GM13976 (cell line): ENCODE results near the gene MESD.

Source experiments
- DNase-seq: peaks from one replicate; pipeline ENCODE4 v3.0.0; 2012; ENCODE audit warnings: low spot score
- CTCF ChIP-seq: IDR thresholded peaks from 2 replicates; pipeline ENCODE4 v1.5.1; 2012; ENCODE audit warnings: borderline replicate concordance, mild to moderate bottlenecking; ENCODE audit not compliant: insufficient read depth; ENCODE audit errors: extremely low read depth, missing control alignments, control extremely low read depth
- in situ Hi-C: fragments of 300-500 bp; cut with MboI; formaldehyde crosslinking; loops from one replicate; pipeline ENCODE4 v1.12.0; 2022; ENCODE audit warnings: low sequenced_read_pairs, mixed read lengths, inconsistent platforms; ENCODE audit not compliant: unreplicated experiment

Gene MESD

GRCh38 chr15:80989518-80990478, at the start of gene MESD:
TSS of gene MESD (minus strand) at chr15:80989819. CDS start at chr15:80989791, 28 bp downstream.
- TF ChIP-seq CTCF, result no peak
- DNase-seq, result peak; percentile 99
- in situ Hi-C loops, result loop anchor here (25.0 kb wide), 1 partner anchor 273 kb away; no protein-coding TSS in a partner anchor

- in situ Hi-C loops, result no loop called here
- DNase-seq, result no peak
- TF ChIP-seq CTCF, result no peak
These were observed 49.5 kb upstream of the MESD start for GRCh38 chr15:81038975-81039607.

- in situ Hi-C loops, result no loop called here
- no peak for DNase-seq
- TF ChIP-seq CTCF, result no peak
These were observed 48.5 kb upstream of the MESD start for GRCh38 chr15:81037952-81038743.

GRCh38 chr15:81033508-81033907, 43.9 kb upstream of the MESD start:
- no peak for DNase-seq
- TF ChIP-seq CTCF, result no peak
- in situ Hi-C loops, result no loop called here

GRCh38 chr15:81032818-81033217, 43.2 kb upstream of the MESD start:
- no peak for DNase-seq
- in situ Hi-C loops, result no loop called here
- TF ChIP-seq CTCF, result no peak

- DNase-seq, result no peak
- TF ChIP-seq CTCF, result no peak
- in situ Hi-C loops, result no loop called here
These were observed 42.7 kb upstream of the MESD start for GRCh38 chr15:81032355-81032754.
